ENCODE data around the gene ART5.

GRCh38 chr11:3641191-3641590 is 601 bp downstream of the ART5 start:
- TF ChIP-seq POLR2A (IDR thresholded peaks at IDR 0.05; ENCODE audit: low read depth, low read length) (no peak), PAX5 (IDR thresholded peaks at IDR 0.05; ENCODE audit: insufficient read depth, low read length, severe bottlenecking) (no peak), POLR2AphosphoS5 (IDR thresholded peaks at IDR 0.05; ENCODE audit: low read depth, low read length) (no peak), SPI1 (IDR thresholded peaks at IDR 0.05; ENCODE audit: low read depth, low read length) (no peak)
